HepG2 (cell line): Measurements from ENCODE around the gene LDB2. TPM values are rescaled to one million over a fixed set of nuclear protein-coding genes. Genes with fewer than 3 reads are reported as not detected.

Experiments
- ATAC-seq: fragments of 200-7000 bp; cut with Tn5 transposase; 3 replicates; pipeline ENCODE4 v1.9.1; 2020; ENCODE audit warnings: mild to moderate bottlenecking, moderate library complexity
- BruUV-seq: library from RNA; stranded (reverse); fragments of 400-500 nt; replicated peaks from 2 replicates; lab custom pipeline; 2021; lab: Mats Ljungman, UMichigan
- CTCF ChIA-PET: fragments of 300-600 bp; formaldehyde crosslinking; extraction: SDS; loops from one replicate; lab custom pipeline; 2021; ENCODE audit warnings: low total read pairs, inconsistent platforms, low intra/inter-chr PET ratio; lab: Yijun Ruan, JAX
- POLR2A ChIA-PET: fragments of 350-600 bp; sonication (Branson Sonifier 250); formaldehyde crosslinking; loops from one replicate; lab custom pipeline; 2020; ENCODE audit warnings: antibody characterized with exemption, inconsistent platforms; lab: Yijun Ruan, JAX
- DNase-seq: peaks from one replicate; pipeline ENCODE4 v3.0.0-alpha.2; 2015; ENCODE audit warnings: low spot score
- FAIRE-seq: peaks from 3 replicates; lab custom pipeline; 2011; peaks lifted over from hg19 to GRCh38; lab: Jason Lieb, UNC
- H2AFZ ChIP-seq: one replicate; pipeline ENCODE4 v1.6.1; 2011; ENCODE audit warnings: low read length, inconsistent platforms
- H3K27ac ChIP-seq: fragments of 300-600 bp; 3 replicates; pipeline ENCODE4 v1.8.0; 2011; ENCODE audit warnings: mixed run types, mild to moderate bottlenecking, mixed read lengths, low read length, inconsistent platforms; ENCODE audit not compliant: insufficient read depth; ENCODE audit errors: extremely low read length
- H3K27me3 ChIP-seq, 2 experiments: fragments of 200-600 bp in 1 of 2; 2 replicates in 1 of 2; 3 replicates in 1 of 2; pipeline versions ENCODE4 v1.6.0 to v1.8.0; 2011; ENCODE audit warnings: low read length in 2 of 2, mild to moderate bottlenecking in 2 of 2, moderate library complexity in 2 of 2, inconsistent platforms in 1 of 2; ENCODE audit not compliant: insufficient read depth in 2 of 2, control insufficient read depth in 1 of 2
- H3K36me3 ChIP-seq, 2 experiments: fragments of 200-600 bp in 1 of 2; replicated peaks in 1 of 2; 2 replicates in 1 of 2; 3 replicates in 1 of 2; pipeline versions ENCODE4 v1.5.1 to v1.8.0; 2011; ENCODE audit warnings: low read length in 2 of 2, inconsistent platforms in 1 of 2; ENCODE audit not compliant: insufficient read depth in 2 of 2, control insufficient read depth in 1 of 2
- H3K4me1 ChIP-seq: 2 replicates; pipeline ENCODE4 v1.5.1; 2012; ENCODE audit warnings: low read length, inconsistent platforms; ENCODE audit not compliant: insufficient read depth
- H3K4me2 ChIP-seq: 2 replicates; pipeline ENCODE4 v1.6.0; 2011; ENCODE audit warnings: low read depth, low read length, inconsistent platforms
- H3K4me3 ChIP-seq, 3 experiments: fragments of 200-600 bp in 1 of 3; sonication (generic), shearing (Covaris generic) in 1 of 3; replicated peaks in 1 of 3; 2 replicates each; pipeline ENCODE4 v1.5.1; 2011 to 2016; ENCODE audit warnings: low read length in 3 of 3, inconsistent platforms in 2 of 3, low read depth in 2 of 3, mild to moderate bottlenecking in 2 of 3, control low read depth in 1 of 3, mixed read lengths in 1 of 3; ENCODE audit not compliant: insufficient read depth in 1 of 3
- H3K79me2 ChIP-seq: one replicate; pipeline ENCODE4 v1.6.1; 2011; ENCODE audit warnings: low read length, inconsistent platforms; ENCODE audit not compliant: insufficient read depth
- H3K9ac ChIP-seq: 2 replicates; pipeline ENCODE4 v1.6.0; 2011; ENCODE audit warnings: mild to moderate bottlenecking, low read depth, low read length, inconsistent platforms; ENCODE audit not compliant: insufficient read depth
- H3K9me3 ChIP-seq: 2 replicates; pipeline ENCODE4 v1.5.1; 2012; ENCODE audit warnings: mild to moderate bottlenecking, low read length
- H4K20me1 ChIP-seq: 2 replicates; pipeline ENCODE4 v1.6.0; 2011; ENCODE audit warnings: inconsistent platforms, mild to moderate bottlenecking, low read length, moderate library complexity; ENCODE audit not compliant: insufficient read depth
- ATM ChIP-seq: fragments of 450-650 bp; IDR thresholded peaks from 2 replicates; pipeline ENCODE4 v1.7.1; 2017; ENCODE audit warnings: mild to moderate bottlenecking, borderline replicate concordance
- SATB2 ChIP-seq: sonication (generic); formaldehyde crosslinking; IDR thresholded peaks from 2 replicates; pipeline ENCODE4 v1.5.0; 2020; ENCODE audit warnings: missing genetic modification reagents
- ZEB1 ChIP-seq: IDR thresholded peaks from 2 replicates; pipeline ENCODE4 v1.6.1; 2012; ENCODE audit warnings: mild to moderate bottlenecking, low read depth, inconsistent platforms; ENCODE audit not compliant: insufficient replicate concordance
- ZNF260 ChIP-seq: sonication (generic); formaldehyde crosslinking; IDR thresholded peaks from 2 replicates; pipeline ENCODE4 v1.4.0; 2020; ENCODE audit warnings: missing genetic modification reagents, low read depth, mild to moderate bottlenecking, borderline replicate concordance
- ZNF460 ChIP-seq: sonication (generic); formaldehyde crosslinking; IDR thresholded peaks from 2 replicates; pipeline ENCODE4 v1.5.1; 2020; ENCODE audit warnings: missing genetic modification reagents, mild to moderate bottlenecking, borderline replicate concordance
- ZNF839 ChIP-seq: sonication (generic); formaldehyde crosslinking; IDR thresholded peaks from 2 replicates; pipeline ENCODE4 v1.4.0; 2020; ENCODE audit warnings: missing genetic modification reagents, mild to moderate bottlenecking, borderline replicate concordance
- ZNF841 ChIP-seq: sonication (generic); formaldehyde crosslinking; IDR thresholded peaks from 2 replicates; pipeline ENCODE4 v1.8.1; 2023; ENCODE audit warnings: missing genetic modification reagents, borderline replicate concordance
- ZNF883 ChIP-seq: sonication (generic); formaldehyde crosslinking; IDR thresholded peaks from 2 replicates; pipeline ENCODE4 v1.5.1; 2020; ENCODE audit warnings: mild to moderate bottlenecking, missing genetic modification reagents; ENCODE audit errors: not compliant biosample characterization
- WGBS: methylation state at CpG from one replicate; pipeline ENCODE4 v1.1.6; 2017; ENCODE audit warnings: low lambda C conversion rate; 5-methylcytosine and 5-hydroxymethylcytosine counted together
- in situ Hi-C: cut with HindIII; loops from 2 replicates; pipeline ENCODE4 v1.10.0; 2017; ENCODE audit warnings: low pct_unique_long_range_greater_than_20kb; ENCODE audit not compliant: extremely low pct_ligation_motif_present
- intact Hi-C: fragments of 100-400 bp; cut with micrococcal nuclease; formaldehyde crosslinking; loops from one replicate; pipeline ENCODE4 v1.10.0; 2022; ENCODE audit not compliant: unreplicated experiment
- polyA plus RNA-seq, 8 experiments: library from polyadenylated mRNA; depleted of rRNA in 3 of 8; stranded (reverse) in 7 of 8; unstranded in 1 of 8; fragments of >200 nt; fragmentation: Illumina TruSeq in 4 of 8; extraction: Trizol in 4 of 8; gene quantifications; 2 replicates each; pipeline versions ENCODE4 v1.2.1 to v1.2.3, GENCODE V29; 2011 to 2016; ENCODE audit warnings: low read depth in 4 of 8, missing spikeins in 1 of 8, mixed read lengths in 1 of 8; ENCODE audit not compliant: insufficient read depth in 1 of 8
- total RNA-seq, 5 experiments: library from RNA; depleted of rRNA; stranded (reverse); fragments of >200 nt; fragmentation: Illumina TruSeq; extraction: Trizol; gene quantifications; 2 replicates each; pipeline ENCODE4 v1.2.3, GENCODE V29; 2016; ENCODE audit warnings: low read depth in 1 of 5
- TF ChIP-seq, protein P1 (sequence below): sonication (generic); formaldehyde crosslinking; conservative IDR thresholded peaks from 2 replicates; pipeline ENCODE4 v1.5.0; 2020; ENCODE audit warnings: missing genetic modification reagents
- TF ChIP-seq, protein P2 (sequence below): sonication (generic); formaldehyde crosslinking; IDR thresholded peaks from 2 replicates; pipeline ENCODE4 v1.5.0; 2020; ENCODE audit warnings: mild to moderate bottlenecking, low read depth, missing genetic modification reagents, borderline replicate concordance
- TF ChIP-seq, protein P3 (sequence below): sonication (generic); formaldehyde crosslinking; IDR thresholded peaks from 2 replicates; pipeline ENCODE4 v1.4.0; 2020; ENCODE audit warnings: mild to moderate bottlenecking, missing genetic modification reagents

Gene LDB2
- total and polyA plus RNA-seq, 2 of the 13 experiments (the other 11 are each of a cell fraction or from before 2014, with no cell fraction given), result not detected

DNA sequence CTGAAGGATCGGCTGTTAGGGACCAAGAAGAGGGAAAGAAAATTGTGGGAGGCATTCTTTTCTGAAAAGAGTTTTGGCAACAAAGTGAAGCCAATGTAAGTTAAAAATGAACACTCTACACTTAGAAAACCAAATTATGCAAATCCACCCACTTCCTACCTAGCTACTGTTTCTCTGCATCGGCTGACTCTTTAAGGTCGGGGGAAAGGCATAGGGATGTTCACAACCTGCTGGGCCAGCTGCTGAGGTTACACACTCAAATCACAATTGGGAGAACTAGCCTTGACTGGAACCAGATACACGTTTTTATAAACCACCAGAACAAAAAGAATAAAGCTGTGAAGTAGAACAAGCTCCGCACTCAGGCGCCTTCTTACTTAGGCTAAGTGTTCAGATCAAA lies 165.7 kb downstream of the LDB2 start:
- Histone ChIP-seq H3K9ac (no peak overlapping the region), H3K9me3 (no peaks in the 10 kb centered on the region), H3K4me2 (no peak overlapping the region), H3K27ac (no peak overlapping the region), H2AFZ (no peak overlapping the region), H3K27me3 (peaks cover 0 to 11% of the 10 kb centered on the region in 2 experiments; a peak in 1 of 5 replicates), H3K79me2 (no peaks in the 10 kb centered on the region), H3K36me3 (no peaks in the 10 kb centered on the region), H3K4me1 (no peaks in the 10 kb centered on the region), H3K4me3 (no peak overlapping the region), H4K20me1 (no peaks in the 10 kb centered on the region)
- DNase-seq, result no peak
- CTCF ChIA-PET, result no interaction called here
- TF ChIP-seq, protein P1, sequence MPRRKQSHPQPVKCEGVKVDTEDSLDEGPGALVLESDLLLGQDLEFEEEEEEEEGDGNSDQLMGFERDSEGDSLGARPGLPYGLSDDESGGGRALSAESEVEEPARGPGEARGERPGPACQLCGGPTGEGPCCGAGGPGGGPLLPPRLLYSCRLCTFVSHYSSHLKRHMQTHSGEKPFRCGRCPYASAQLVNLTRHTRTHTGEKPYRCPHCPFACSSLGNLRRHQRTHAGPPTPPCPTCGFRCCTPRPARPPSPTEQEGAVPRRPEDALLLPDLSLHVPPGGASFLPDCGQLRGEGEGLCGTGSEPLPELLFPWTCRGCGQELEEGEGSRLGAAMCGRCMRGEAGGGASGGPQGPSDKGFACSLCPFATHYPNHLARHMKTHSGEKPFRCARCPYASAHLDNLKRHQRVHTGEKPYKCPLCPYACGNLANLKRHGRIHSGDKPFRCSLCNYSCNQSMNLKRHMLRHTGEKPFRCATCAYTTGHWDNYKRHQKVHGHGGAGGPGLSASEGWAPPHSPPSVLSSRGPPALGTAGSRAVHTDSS (CRISPR knock-in tag), result no peak
- no peak for TF ChIP-seq ZEB1
- TF ChIP-seq ATM, result no peak
- TF ChIP-seq ZNF841 (CRISPR knock-in tag), result no peak
- no peak for TF ChIP-seq SATB2
- TF ChIP-seq, protein P2, sequence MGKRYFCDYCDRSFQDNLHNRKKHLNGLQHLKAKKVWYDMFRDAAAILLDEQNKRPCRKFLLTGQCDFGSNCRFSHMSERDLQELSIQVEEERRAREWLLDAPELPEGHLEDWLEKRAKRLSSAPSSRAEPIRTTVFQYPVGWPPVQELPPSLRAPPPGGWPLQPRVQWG (CRISPR knock-in tag), result no peak
- no peak for TF ChIP-seq ZNF883 (CRISPR knock-in tag)
- no peak for TF ChIP-seq ZNF260 (CRISPR knock-in tag)
- TF ChIP-seq ZNF460, result no peak
- TF ChIP-seq, protein P3, sequence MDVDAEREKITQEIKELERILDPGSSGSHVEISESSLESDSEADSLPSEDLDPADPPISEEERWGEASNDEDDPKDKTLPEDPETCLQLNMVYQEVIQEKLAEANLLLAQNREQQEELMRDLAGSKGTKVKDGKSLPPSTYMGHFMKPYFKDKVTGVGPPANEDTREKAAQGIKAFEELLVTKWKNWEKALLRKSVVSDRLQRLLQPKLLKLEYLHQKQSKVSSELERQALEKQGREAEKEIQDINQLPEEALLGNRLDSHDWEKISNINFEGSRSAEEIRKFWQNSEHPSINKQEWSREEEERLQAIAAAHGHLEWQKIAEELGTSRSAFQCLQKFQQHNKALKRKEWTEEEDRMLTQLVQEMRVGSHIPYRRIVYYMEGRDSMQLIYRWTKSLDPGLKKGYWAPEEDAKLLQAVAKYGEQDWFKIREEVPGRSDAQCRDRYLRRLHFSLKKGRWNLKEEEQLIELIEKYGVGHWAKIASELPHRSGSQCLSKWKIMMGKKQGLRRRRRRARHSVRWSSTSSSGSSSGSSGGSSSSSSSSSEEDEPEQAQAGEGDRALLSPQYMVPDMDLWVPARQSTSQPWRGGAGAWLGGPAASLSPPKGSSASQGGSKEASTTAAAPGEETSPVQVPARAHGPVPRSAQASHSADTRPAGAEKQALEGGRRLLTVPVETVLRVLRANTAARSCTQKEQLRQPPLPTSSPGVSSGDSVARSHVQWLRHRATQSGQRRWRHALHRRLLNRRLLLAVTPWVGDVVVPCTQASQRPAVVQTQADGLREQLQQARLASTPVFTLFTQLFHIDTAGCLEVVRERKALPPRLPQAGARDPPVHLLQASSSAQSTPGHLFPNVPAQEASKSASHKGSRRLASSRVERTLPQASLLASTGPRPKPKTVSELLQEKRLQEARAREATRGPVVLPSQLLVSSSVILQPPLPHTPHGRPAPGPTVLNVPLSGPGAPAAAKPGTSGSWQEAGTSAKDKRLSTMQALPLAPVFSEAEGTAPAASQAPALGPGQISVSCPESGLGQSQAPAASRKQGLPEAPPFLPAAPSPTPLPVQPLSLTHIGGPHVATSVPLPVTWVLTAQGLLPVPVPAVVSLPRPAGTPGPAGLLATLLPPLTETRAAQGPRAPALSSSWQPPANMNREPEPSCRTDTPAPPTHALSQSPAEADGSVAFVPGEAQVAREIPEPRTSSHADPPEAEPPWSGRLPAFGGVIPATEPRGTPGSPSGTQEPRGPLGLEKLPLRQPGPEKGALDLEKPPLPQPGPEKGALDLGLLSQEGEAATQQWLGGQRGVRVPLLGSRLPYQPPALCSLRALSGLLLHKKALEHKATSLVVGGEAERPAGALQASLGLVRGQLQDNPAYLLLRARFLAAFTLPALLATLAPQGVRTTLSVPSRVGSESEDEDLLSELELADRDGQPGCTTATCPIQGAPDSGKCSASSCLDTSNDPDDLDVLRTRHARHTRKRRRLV (CRISPR knock-in tag), result no peak
- TF ChIP-seq ZNF839, result no peak
- in situ Hi-C loops (loop anchor here (25.0 kb wide), 1 partner anchor 395 kb away; no protein-coding TSS in a partner anchor), intact Hi-C loops (no loop called here)
- WGBS, result 27% methylated on average over 6 of the region's 6 CpGs
- FAIRE-seq, result no peak
- POLR2A ChIA-PET, result no interaction called here
- BruUV-seq, result no TSS peak
- no peak for ATAC-seq
